ENCODE data around the gene GNAS-AS1.

GNAS-AS1 gene

GRCh38 chr20:58776109-58776508, 74.6 kb downstream of the GNAS-AS1 start:
- DNase-seq (ENCODE audit: low read depth), result no peak
- H3K4me3 ChIP-seq (ENCODE audit: control insufficient read depth, low read depth, low read length), result no peak overlapping the region
- TF ChIP-seq CTCF (IDR thresholded peaks at IDR 0.05; ENCODE audit: control insufficient read depth, insufficient read depth, low read depth, low read length, missing control alignments), result no peak

GRCh38 chr20:58775371-58775770, 75.3 kb downstream of the GNAS-AS1 start:
- TF ChIP-seq CTCF (IDR thresholded peaks at IDR 0.05; ENCODE audit: control insufficient read depth, insufficient read depth, low read depth, low read length, missing control alignments), result no peak
- no peak overlapping the region for H3K4me3 ChIP-seq (ENCODE audit: control insufficient read depth, low read depth, low read length)
- no peak for DNase-seq (ENCODE audit: low read depth)

- no peak overlapping the region for H3K4me3 ChIP-seq (ENCODE audit: control insufficient read depth, low read depth, low read length)
- no peak for TF ChIP-seq CTCF (IDR thresholded peaks at IDR 0.05; ENCODE audit: control insufficient read depth, insufficient read depth, low read depth, low read length, missing control alignments)
- DNase-seq (ENCODE audit: low read depth), result no peak
Measured at GRCh38 chr20:58774667-58775263, 75.9 kb downstream of the GNAS-AS1 start.

- no peak overlapping the region for H3K4me3 ChIP-seq (ENCODE audit: control insufficient read depth, low read depth, low read length)
- DNase-seq (ENCODE audit: low read depth), result no peak
- no peak for TF ChIP-seq CTCF (IDR thresholded peaks at IDR 0.05; ENCODE audit: control insufficient read depth, insufficient read depth, low read depth, low read length, missing control alignments)
Measured at GRCh38 chr20:58774214-58774613, 76.5 kb downstream of the GNAS-AS1 start.

GRCh38 chr20:58772786-58773185, 77.9 kb downstream of the GNAS-AS1 start:
- no peak overlapping the region for H3K4me3 ChIP-seq (ENCODE audit: control insufficient read depth, low read depth, low read length)
- TF ChIP-seq CTCF (IDR thresholded peaks at IDR 0.05; ENCODE audit: control insufficient read depth, insufficient read depth, low read depth, low read length, missing control alignments), result no peak
- no peak for DNase-seq (ENCODE audit: low read depth)
